ENCODE measurements around the gene MYO5B.
"Not testable (repeated sequence)": the region's sequence is repeated elsewhere in the genome, so short reads cannot be mapped to it uniquely, and the experiment has no call there.

Gene MYO5B

DNA sequence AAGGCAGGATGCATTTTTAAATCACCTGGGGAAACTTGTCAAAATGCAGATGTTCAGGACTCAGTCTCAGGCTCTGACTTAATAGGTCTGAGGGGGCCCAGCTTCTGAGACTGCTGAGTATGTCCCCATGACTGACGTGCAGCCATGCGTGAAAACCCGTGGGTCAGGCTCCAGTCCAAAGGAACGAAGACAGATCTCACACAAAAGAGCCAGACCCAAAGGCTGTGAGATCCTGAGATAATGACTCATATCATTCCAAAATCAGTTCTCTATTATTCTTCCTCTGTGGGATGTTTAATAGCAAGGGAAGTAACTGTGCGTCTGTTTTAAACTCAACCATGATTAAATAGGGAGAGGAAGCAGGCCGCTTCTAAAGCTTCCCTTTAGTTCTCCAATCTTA is 274.2 kb downstream of the MYO5B start:
- no peak for DNase-seq (ENCODE audit: low read depth)

DNA sequence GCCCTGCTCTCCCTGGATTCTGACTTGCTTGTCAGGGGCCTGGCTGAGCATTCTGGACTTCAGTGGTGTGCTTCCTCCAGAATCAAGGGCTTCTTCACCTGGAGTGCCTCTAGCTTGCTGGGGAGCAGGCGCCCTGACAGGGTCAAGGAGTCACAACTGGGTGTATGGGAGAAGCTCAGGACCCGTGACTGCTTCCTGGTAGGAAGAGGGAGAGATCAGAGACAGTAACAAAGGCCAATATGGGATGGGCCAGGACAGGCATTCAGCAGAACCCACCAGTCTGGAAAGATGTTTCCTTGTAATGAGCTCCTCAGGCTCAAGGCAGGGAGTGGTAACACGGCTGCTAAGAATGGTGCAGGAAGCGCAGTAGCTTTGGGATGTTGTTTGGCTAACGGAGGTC is 277.2 kb downstream of the MYO5B start:
- DNase-seq (ENCODE audit: low read depth) = no peak

DNA sequence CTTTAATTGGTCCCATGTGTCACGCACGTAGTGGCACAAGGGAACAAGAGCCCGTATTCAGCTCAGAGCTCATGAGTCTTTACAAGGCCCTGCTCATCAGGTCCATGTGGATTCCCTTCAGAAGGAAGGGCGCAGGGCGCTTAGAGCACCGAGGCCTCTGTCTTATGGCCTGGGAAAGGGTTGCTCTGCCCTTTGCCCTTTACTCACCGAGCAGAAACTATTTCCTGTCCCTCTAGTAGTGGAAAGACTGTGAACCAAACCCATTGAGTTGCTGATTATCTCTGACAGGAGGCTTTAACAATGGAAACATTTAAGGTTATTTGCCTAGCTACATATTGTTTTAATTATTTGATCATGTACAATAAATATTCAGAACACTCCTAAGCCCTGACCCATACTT is 279.6 kb downstream of the MYO5B start:
- no peak for DNase-seq (ENCODE audit: low read depth)

DNA sequence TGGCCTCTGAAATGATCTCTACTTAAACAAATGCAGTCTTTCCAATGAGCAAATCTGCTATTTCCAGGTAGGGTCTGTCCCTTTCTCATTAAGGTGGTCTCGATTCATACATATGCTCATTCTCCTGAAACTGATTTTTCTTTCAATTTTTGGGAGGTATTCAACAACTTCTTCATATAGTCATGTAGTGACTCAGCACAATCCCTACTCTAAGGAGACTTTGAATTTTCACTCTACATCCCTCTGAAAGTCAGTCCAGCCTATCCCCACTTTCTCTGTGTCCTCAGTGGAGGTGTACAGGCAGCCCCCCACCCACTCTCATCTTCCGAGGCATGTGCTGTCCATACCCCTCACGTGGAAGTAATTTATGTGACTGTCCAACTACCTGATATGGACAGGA is 281.7 kb downstream of the MYO5B start:
- DNase-seq (ENCODE audit: low read depth) = no peak

DNA sequence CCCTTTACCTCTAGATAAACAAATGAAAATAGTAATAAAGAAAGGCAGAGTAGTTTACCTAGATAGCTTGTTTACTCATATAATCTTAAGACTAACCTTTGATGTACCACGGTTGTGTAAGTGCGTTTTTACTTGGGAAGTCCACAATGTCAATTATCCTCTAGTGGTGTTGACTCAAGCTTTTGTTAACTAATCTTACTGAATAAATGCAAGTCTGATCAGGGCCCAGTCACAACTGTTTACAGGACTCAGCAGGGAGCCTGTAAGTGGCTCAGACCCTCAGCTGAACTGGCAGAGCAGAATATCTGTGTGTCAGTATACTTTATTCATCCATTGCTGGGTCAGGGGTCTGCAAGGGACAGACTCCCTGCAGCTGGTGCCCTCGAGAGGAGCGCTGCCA is 283.5 kb downstream of the MYO5B start:
- DNase-seq (ENCODE audit: low read depth) = no peak

DNA sequence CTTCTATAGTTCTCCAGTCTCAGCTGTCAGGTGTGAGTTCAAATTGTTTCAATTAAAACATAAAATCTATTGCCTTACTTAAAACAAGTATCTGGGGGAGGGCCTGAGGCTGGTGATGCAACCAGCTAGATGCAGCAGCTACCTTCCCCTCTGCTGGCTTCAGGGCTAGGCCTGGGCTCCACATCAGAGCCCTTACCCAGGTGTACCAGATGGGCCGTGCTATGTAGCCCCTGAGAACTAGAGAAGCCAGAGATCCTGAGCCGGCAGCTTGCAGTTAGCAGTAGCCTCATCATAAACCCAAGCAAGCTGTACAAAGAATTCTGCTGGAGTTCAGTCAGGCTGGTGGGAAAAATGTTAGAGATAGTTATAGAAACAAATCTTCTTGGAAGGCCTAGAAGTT is 284.0 kb downstream of the MYO5B start:
- no peak for DNase-seq (ENCODE audit: low read depth)

DNA sequence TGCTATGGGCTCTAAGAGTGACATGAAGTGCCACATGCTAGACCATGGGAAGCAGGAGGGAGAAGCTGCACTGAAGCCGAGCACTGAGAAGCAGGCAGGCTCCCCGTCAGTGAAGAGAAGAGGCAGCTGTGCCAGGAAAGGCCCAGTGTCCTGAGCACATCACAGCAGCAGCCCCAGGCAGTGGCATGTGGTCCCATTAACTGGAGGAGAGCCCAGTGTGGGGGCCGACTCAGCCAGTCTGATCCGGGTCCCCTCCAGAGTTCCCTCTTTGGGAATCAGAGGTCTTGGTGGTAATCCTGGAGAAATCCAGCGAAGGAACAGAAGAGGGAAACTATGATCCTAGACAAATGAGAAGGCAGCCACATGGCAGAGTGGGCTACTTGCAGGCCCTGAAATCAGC is 284.9 kb downstream of the MYO5B start:
- no peak for DNase-seq (ENCODE audit: low read depth)

DNA sequence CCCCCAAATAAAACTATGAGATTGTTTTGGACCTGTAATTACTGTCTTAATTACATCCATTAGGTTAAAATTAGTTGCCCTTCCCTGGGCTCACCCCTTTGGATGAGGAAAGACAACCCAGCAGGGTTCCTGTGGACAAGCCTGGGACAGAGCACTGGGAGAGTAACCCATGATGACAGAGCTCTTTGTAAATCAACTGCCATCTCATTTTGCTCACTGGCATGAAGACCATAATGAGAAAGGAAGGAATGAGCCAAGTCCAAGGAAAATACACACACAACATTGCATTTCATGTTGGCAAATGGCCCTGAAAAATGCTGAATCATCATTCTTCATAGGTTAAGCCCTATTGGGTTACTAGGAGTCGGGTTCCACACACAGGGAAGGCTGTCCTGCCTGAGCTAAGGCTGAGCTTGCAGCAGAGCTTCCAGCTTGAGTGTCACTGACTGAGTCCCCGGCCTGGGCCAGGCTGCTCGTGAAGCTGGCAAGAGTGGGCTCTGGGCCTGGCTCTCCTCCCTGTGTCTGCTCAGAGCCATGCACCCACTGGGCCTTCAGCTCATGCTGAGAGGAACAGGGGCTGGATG is 287.5 kb downstream of the MYO5B start:
- peak; percentile 21 for DNase-seq (ENCODE audit: low read depth)

DNA sequence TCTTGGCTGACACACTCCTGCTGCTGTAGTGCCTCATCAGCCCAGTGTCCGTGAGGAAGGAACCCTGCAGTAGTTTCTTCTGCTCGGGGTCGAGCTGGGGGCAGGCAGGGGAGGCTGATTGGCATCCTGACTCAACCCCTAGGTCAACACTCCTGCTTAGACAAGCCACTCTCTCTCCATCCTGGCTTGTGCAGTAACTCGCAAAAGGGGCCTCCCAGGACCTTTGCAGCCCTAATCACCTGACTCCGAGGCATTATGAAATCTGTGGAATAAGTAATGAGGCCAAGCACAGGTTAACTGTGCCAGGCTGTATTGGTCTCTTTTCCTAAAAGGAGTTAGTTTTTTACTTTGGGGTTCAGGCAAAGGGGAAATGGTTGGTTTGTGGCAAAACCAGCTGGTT is 289.2 kb downstream of the MYO5B start:
- no peak for DNase-seq (ENCODE audit: low read depth)

DNA sequence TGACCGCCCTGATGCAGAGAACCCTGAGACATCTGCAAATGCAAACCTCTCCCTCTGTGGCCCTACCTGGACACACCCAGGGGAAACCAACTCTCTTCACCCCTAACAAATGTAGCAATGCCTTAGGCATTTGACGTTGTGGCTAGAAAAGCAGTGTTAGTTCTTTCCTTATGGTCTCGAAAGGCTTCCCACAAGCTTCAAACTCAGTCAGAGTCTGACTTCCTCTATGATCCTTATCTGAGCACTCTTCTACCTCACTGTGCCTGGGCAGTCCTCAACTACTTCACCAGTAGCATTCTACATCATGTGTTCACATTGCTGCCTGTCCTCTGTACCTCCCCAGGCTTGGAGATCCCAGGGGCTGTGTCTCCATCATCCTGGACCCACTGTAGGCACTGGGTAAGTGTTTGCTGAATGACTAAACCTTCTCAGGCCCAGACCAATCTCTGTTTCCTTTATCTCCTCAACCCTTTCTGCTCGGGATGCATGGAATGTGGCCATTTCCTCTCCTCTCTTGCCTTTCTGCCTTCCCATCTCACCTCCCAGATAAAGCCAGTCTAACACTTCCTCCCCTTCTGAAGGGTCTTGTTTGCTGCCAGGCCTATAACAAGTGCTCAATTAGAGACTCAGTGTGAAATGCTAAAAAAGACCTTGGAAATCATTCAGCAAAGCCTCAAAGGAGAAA is 289.9 kb downstream of the MYO5B start:
- DNase-seq (ENCODE audit: low read depth) = no peak

DNA sequence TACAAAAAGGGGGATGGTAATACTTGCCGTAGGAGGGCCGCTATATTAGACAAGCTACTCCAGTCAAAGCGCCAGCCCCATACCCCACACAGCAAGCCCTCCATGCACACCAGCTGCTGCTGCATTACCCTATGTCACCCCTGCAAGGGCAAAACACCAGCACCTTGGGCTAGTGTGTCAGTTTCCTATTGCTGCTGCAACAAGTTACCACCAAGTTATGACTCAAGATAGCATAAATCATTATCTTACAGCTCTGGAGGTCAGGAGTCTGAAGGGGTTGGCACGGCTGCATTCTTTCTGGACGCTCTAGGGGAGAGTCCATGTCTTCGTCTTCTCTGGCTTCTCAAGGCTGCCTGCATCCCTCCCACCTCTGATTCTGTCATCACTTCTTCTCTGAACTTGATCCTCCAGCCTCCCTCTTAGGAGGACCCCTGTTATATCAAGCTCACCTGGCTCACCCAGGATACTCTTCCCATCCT is 293.0 kb downstream of the MYO5B start:
- DNase-seq (ENCODE audit: low read depth) = no peak

DNA sequence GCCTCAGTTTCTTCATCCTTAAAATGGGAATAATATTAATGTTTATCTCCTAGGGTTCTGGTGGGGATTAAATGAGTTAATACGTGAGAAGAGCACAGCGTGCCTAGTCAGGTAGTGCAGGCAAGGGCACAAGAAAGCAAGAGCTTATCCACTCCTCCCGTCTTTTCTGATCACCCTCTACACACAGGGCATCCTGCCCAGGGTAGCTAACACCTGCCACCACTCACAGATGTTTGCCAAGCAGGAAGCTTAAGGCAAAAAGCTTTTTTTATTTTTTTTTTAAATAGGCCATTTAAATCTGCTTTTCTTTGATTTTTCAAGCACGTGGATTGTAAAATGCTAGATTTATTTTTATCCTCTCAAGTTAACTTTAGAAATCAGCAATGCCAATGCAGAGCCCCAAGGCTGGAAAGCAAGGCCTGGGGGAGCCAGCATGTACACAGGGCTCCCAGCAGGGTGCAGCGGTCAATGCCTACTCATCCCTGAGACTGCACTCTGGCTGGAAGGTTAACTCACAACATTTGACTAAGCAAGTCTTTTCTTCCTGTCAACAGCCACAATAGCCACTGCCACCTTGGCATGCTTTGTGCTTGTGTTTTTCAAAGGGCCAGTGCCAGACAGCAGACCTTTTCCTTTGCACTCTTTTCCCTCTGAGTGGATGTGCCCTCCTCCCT is 295.2 kb downstream of the MYO5B start:
- no peak for DNase-seq (ENCODE audit: low read depth)

DNA sequence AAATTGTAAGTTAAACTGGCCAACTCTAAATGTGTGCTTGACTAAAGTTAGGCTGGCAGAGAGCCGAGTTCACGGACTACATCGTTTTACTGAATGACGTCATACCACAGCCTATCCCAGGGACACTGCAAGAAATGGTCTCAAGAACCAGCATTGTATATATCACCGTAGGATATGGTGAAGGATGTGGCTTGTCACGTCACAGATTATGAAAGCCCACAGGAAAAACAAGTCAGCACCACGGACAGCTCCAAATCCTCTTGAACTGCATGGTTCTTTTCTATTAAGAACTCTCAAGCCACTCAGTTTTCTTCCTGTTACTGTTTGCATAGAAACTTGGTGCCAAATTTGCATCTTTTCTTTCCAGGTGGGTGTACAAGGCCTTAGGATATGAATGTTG is 296.5 kb downstream of the MYO5B start:
- peak; percentile 41 for DNase-seq (ENCODE audit: low read depth)

DNA sequence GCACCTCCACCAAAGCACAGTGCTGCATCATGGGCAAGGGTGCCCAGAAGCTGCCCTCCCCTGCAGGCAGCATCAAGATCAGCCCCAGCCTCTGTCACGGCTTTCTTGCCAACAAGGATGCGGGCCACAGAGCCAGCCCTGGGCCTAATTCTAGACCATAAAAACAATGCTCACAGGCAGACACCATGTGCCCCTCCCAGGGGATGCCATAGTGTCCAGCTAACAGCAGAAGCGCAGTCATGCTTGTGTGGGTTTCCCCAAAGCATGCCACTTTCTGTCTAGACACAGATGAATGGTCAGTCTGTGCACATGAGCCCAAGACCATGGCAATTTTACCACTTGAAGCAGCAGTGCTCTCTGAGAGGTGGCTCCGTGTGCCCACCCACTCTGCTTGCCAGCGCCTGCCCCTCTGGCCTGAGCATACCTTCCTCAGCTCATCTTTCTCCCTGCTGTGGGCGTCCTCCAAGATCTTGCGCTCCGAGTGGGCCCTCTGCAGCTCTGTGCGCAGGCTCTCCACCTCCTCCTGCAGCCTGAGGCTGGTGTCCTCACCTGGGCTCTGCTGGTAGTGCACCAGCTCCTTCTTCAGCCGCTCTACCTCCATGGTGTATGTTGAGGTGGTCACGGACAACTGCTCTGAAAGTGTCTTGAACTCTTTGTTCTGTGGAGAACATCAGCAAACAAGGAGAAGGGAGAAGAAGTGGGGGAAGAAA is 300.3 kb downstream of the MYO5B start:
- DNase-seq (ENCODE audit: low read depth) = no peak

DNA sequence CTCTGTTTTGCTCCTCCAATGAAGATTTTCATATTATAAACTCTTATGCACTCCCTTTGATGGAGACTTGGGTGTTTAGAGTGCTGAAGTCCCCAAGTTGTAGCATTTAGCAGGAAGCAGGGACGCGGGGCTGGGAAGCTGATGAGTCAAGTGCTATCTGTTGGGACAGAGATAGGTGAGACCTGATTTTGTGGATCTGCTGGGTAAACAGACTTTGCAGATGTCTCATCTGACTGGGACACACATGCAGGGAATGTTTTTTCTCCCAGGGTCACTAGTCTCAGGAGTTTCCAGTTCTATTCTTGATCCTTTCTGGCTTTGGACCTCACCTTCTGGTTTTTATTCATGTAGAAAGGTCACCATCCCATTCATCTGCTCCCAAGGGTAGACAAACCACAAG is 301.9 kb downstream of the MYO5B start:
- DNase-seq (ENCODE audit: low read depth) = no peak

DNA sequence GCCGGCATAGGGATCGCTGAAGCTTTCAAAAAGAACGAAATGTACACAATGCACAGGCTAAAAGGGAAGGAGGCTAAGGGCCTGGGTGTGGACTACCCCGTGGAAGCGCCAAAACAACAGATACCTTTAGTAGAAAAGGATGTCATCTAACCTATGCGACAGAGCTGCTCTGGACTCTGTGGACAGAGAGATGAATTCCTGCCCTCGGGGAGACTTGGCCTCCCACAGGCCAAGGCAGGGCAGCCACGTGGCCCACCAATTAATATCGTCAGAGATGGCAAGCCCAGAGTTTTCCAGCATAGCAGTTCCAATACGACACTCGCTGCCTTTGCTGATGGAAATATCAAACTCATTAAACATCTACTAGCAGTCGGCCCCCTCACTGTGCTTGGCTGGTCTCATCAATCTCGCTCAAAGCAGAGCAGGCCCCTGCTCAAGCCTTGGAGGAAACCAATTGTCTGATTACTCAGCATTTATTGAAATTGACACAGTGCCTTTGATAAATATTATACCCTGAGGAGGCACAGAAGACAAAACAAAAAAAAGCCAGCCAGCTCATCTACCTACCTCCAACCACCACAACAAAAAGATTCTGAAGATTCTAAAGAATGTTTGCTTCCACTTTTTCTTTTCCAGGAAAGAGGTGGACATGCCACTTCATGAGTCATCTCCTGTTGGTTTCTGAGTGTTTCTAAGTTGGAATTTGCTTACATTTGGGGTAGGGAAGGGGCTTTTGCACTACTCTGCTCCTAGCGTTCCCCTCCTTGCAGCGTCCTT is 302.6 kb downstream of the MYO5B start:
- no peak for DNase-seq (ENCODE audit: low read depth)

DNA sequence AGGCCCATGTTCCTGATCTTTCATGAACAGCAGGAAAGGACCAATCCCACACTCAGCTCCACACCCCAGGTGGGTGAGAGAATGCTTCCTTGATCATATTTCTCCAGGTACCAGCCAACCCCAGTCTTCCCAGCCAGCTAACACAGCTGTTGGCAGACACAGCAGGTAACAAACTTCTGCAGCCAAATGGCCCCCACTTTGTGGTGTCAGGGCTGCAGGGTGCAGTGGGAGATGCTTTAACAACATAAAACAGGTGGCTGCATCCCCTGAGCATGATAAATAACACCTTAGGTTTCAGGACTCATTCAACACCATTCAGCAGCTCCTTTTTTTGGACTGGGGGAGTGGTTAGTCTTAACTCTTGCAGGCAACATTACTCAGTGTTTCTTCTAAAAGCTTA is 304.9 kb downstream of the MYO5B start:
- no peak for DNase-seq (ENCODE audit: low read depth)

DNA sequence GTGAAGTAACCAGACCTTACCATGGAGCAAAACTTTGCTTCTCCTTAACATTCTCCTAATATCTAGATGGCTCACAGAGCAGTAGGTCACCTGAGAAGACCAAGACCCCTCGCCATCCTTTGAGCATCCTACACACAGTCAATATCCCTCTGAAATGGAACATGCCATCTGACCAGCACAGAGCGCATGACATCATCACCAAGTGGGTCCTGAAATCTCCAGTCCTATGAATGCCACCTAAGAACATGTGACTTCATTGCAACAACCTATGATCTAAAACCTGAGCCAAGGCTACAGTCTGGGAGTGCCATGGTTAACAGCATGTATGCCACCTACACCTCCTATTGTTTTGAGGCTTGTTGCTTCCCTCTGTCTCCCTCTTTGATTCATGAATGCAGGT is 305.4 kb downstream of the MYO5B start:
- DNase-seq (ENCODE audit: low read depth) = not testable (repeated sequence)

DNA sequence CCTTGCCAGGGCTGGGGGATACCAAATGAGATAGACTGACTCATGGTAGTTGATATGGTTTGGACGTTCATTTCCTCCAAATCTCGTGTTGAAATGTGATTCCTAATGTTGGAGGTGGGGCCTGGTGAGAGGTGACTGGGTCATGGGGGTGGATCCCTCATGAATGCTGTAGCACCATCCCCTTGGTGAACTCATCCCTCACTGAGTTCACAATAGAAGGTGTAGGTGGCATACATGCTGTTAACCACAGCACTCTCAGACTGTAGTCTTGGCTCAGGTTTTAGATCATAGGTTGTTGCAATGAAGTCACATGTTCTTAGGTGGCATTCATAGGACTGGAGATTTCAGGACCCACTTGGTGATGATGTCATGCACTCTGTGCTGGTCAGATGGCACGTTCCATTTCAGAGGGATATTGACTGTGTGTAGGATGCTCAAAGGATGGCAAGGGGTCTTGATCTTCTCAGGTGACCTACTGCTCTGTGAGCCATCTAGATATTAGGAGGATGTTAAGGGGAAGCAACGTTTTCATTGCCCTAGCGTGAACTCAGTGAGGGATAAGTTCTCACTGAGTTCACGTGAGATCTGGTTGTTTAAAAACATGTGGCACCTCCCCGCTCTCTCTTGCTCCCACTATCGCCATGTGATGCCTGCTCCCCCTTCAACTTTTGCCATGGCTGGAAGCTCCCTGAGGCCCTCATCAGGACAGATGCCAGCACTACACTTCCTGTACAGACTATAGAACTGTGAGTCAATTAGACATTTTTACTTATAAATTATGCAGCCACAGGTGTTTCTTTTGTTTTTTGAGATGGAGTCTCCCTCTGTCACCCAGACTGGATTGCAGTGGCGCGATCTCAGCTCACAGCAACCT is 307.8 kb downstream of the MYO5B start:
- no peak for DNase-seq (ENCODE audit: low read depth)

DNA sequence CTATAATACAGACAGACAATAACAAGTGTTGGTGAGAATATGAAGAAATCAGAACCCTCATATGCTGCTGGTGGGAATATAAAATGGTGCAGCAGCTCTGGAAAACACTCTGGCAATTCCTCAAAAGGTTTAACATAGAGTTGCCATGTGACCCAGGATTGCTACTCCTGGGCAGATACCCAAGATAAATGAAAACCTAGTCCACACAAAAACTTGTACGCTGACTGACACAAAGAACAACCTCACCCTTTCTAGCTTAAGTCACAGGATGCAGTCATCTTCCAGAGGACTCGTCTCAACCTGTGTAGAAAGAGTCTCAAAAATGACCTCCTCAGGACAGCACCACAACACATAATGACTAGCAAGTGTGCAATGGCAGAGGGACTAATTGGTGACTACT is 310.0 kb downstream of the MYO5B start:
- peak; percentile 2 for DNase-seq (ENCODE audit: low read depth)

DNA sequence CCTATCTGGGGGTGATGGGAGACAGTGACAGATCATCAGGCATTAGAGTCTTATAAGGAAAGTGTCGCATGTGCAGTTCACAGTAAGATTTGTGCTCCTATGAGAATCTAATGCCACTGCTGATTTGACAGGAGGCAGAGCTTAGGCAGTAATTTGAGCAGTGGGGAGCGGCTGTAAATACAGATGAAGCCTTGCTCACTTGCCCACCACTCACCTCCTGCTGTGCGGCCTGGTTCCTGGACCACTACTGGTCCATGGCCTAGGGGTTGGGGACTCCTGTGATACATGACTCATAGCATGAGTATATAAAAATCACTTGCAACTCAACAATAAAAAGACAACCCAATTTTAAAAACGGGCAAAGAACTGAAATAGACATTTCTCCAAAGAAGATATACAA is 310.5 kb downstream of the MYO5B start:
- no peak for DNase-seq (ENCODE audit: low read depth)
